Raji (cell line): ENCODE results near the gene JCAD.

ENCODE experiments used
- POLR2A ChIP-seq: IDR thresholded peaks from 2 replicates; pipeline ENCODE4 v1.6.1; 2011; ENCODE audit warnings: low read depth, low read length, control low read depth; ENCODE audit not compliant: insufficient read depth

The JCAD gene, protein sequence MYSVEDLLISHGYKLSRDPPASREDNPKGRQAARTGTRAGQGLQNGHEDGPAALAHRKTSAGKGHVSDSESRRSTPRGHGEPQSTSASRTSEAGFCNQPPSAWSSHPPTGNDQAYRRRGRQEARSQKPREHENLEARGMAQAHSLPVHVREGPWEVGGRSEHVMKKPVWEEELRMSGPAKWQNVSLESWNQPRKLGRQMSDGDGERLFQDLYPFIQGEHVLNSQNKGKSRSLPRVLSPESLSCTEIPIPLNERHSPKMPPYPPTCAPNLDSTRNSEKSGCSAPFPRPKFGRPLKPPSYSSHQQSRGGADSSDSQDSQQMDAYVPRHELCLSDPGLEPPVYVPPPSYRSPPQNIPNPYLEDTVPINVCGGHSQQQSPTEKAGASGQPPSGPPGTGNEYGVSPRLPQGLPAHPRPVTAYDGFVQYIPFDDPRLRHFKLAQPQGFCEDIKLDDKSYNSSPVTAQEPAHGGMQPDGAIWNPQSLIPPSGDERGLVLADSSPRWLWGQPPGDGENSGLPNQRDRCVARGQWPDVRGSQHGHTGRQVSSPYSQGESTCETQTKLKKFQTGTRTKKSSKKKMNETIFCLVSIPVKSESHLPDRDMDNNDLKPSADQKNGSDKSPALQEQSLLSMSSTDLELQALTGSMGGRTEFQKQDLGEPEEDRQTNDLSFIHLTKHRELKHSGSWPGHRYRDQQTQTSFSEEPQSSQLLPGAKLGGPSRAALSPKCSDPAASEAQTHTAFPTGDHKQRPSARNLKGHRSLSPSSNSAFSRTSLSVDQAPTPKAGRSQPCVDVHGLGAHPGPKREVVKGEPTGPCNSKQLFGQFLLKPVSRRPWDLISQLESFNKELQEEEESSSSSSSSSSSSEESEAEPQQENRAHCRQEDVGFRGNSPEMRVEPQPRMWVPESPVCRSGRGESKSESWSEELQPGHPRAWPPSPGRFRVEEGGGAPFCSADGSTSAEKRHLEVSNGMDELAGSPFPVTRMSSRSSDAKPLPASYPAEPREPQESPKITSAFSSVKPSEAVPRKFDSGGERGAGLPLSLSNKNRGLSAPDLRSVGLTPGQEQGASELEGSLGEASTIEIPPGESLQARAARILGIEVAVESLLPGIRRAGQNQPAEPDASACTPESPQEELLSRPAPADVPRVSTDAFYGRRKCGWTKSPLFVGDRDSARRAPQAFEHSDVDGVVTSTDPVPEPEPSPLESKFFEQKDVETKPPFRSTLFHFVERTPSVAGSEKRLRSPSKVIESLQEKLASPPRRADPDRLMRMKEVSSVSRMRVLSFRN (N-terminal part only)

DNA sequence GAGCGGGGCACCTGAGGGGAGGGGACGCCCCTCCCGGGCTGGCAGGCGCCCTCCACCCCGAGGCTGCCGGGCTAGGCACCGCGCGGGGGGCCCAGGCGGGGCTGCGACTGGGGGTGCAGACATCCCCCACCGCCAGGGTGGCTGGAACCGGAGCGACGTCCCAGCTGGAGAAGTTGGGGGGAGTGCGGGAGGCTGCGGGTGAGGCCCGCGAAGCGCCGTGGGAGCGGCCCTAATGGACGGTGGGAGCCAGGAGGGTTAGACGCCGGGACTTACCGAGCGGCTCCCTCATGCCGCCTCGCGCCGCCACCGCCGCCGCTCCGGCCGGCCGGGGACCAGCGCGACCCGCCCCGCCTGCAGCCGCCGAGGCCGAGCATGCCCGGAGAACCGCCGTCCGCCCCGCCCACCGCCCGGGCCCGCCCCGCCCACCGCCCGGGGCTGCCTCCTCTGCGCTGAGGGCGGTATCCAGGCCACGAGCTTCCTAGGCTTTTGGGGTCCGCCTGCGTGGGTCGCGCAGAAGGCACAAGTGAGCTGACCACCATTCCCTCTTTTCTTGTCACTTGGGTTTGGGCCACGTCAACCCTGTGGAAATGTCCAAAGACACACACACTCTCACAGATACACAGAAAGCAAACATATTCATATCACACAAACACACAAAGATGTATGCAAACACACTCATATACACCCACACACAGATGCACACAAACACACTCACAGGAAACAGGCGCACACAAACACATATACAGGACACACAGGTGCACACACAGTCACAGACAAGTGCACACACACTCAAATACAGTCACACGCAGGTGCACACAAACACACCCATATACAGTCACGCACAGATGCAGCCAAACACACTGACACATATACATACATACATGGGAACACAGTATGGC lies at the start of gene JCAD:
TSS of gene JCAD (minus strand) at position 378 of the 899 bp plus-strand sequence. CDS start 11,774 bp downstream, outside the sequence.
- TF ChIP-seq POLR2A: no peak

DNA sequence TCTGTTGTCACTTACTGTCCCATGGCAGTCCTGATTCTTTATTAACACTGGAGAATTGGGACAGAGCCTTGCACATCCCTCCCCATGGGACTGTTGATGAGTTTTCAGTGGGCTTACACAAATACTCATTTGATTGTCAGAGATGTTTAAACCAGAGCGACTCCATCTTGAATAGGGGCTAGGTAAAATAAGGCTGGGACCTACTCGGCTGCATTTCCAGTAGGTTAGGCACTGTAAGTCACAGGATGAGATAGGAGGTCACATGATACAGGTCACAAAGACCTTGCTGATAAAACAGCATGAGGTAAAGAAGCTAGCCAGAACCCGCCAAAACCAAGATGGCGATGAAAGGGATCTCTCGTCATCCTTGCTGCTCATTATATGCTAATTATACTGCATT lies 47.6 kb upstream of the JCAD start:
- no peak for TF ChIP-seq POLR2A

GRCh38 chr10:30103595-30104320 lies 44.4 kb upstream of the JCAD start:
- no peak for TF ChIP-seq POLR2A

- no peak for TF ChIP-seq POLR2A
Observed at GRCh38 chr10:30099101-30099500, 39.7 kb upstream of the JCAD start.

DNA sequence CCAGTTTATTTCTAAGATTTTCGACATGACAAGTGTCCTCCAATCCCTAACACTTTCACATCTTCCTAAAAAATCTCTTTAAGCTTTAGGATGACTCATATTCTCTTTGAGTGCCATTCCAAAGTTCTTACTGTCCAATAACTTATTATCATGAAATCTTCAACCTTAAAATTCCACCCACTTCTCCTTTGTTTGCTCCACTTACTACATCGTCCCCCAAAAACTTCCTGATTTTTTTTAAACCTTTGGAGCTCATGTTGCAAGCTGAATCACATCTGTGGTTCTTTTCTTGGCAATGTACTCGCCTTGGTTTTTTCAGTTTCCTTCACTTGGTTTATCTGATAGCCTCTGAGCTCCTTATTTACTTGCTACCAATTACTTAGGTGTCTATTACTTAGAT lies 39.2 kb upstream of the JCAD start:
- no peak for TF ChIP-seq POLR2A

- TF ChIP-seq POLR2A: no peak
Observed at GRCh38 chr10:30096564-30096963, 37.2 kb upstream of the JCAD start.

- no peak for TF ChIP-seq POLR2A
Observed at GRCh38 chr10:30095631-30096422, 36.4 kb upstream of the JCAD start.

GRCh38 chr10:30094601-30095000 lies 35.2 kb upstream of the JCAD start:
- no peak for TF ChIP-seq POLR2A

GRCh38 chr10:30093303-30093950 lies 34.0 kb upstream of the JCAD start:
- no peak for TF ChIP-seq POLR2A

- no peak for TF ChIP-seq POLR2A
Observed at GRCh38 chr10:30092151-30092790, 32.9 kb upstream of the JCAD start.

- TF ChIP-seq POLR2A: no peak
Observed at GRCh38 chr10:30091136-30091535, 31.8 kb upstream of the JCAD start.

GRCh38 chr10:30088178-30088577 lies 28.8 kb upstream of the JCAD start:
- no peak for TF ChIP-seq POLR2A
